ENCODE data around the gene CAGE1.
"Not testable (repeated sequence)": the region's sequence is repeated elsewhere in the genome, so short reads cannot be mapped to it uniquely, and the experiment has no call there.

Gene CAGE1

DNA sequence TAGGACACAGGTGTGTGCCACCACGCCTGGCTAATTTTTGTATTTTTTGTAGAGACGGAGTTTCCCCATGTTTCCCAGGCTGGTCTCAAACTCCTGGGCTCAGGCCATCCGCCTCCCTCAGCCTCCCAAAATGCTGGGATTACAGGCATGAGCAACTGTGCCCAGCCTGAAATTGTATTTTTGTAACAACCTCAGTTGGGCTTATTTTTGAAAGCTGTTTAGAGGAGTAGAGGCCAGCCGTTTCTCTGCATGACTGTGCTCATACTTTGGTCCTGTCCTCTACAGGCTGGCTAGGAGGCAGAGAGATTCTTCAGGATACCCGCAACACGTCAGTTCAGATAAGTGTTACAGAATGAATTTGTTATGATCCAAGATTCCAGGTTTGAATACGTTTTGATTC, 22.1 kb downstream of the CAGE1 start:
- no peaks in the 10 kb centered on the region for H3K27me3 ChIP-seq (replicated peaks; ENCODE audit: control insufficient read depth, insufficient read depth, low read length)
- H3K4me1 ChIP-seq (ENCODE audit: control insufficient read depth, insufficient read depth, low read length): no peaks in the 10 kb centered on the region
- H3K9me3 ChIP-seq (ENCODE audit: control insufficient read depth, low read length): no peaks in the 10 kb centered on the region
- no peak for DNase-seq (ENCODE audit: low read depth)
- no peak overlapping the region for H3K4me3 ChIP-seq (ENCODE audit: low read length)
- no peaks in the 10 kb centered on the region for H3K36me3 ChIP-seq (ENCODE audit: control insufficient read depth, insufficient read depth, low read length, severe bottlenecking)
- H3K9ac ChIP-seq (ENCODE audit: low read length): no peak overlapping the region

DNA sequence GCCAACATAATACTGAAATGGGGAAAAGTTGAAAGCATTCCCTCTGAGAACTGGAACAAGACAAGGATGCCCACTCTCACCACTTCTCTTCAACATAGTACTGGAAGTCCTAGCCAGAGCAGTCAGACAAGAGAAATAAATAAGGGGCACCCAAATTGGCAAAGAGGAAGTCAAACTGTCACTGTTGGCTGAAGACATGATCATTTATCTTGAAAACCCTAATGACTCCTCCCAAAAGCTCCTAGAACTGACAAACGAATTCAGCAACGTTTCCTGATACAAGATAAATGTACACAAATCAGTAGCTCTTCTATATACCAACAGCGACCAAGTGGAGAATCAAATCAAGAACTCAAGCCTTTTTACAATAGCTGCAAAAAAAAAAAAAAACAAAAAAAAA, 37.6 kb downstream of the CAGE1 start:
- H3K4me1 ChIP-seq (ENCODE audit: control insufficient read depth, insufficient read depth, low read length): peaks cover 17% of the 10 kb centered on the region
- H3K9ac ChIP-seq (ENCODE audit: low read length); H3K36me3 ChIP-seq (ENCODE audit: control insufficient read depth, insufficient read depth, low read length, severe bottlenecking); H3K4me3 ChIP-seq (ENCODE audit: low read length); H3K9me3 ChIP-seq (ENCODE audit: control insufficient read depth, low read length); DNase-seq (ENCODE audit: low read depth); H3K27me3 ChIP-seq (replicated peaks; ENCODE audit: control insufficient read depth, insufficient read depth, low read length): not testable (repeated sequence)

DNA sequence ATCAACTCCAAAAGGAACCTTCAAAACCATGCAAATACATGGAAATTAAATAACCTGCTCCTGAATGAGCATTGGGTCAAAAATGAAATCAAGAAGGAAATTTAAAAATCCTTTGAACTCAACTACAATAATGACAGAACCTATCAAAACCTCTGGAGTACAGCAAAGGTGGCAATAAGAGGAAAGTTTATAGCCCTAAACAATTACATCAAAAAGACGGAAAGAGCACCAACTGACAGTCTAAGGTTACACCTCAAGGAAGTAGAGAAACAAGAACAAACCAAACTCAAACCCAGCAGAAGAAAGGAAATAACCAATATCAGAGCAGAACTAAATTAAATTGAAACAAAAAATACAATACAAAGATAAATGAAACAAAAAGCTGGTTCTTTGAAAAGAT, 39.0 kb downstream of the CAGE1 start:
- DNase-seq (ENCODE audit: low read depth); H3K9ac ChIP-seq (ENCODE audit: low read length); H3K9me3 ChIP-seq (ENCODE audit: control insufficient read depth, low read length); H3K27me3 ChIP-seq (replicated peaks; ENCODE audit: control insufficient read depth, insufficient read depth, low read length); H3K36me3 ChIP-seq (ENCODE audit: control insufficient read depth, insufficient read depth, low read length, severe bottlenecking); H3K4me3 ChIP-seq (ENCODE audit: low read length): not testable (repeated sequence)
- H3K4me1 ChIP-seq (ENCODE audit: control insufficient read depth, insufficient read depth, low read length): peaks cover 12% of the 10 kb centered on the region

DNA sequence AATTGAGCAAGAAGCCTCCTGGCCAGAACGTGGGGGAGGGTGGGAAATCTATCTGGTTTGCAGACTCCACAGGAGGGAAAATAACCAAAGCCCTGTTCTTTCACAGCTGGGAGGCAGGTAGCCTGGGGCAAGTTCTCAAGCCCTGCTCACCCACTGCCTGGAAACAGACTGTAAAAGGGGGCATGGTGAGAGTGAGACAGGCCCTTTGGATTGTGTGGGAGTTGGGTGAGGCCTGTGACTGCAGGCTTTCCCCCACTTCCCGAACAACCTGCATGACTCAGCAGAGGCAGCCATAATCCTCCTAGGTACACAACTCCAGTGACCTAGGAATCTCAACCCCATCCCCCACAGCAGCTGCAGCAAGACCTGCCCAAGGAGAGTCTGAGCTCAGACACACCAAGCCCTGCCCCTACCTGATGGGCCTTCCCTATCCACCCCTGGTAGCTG, 42.0 kb downstream of the CAGE1 start:
- not testable (repeated sequence) for H3K27me3 ChIP-seq (replicated peaks; ENCODE audit: control insufficient read depth, insufficient read depth, low read length); H3K36me3 ChIP-seq (ENCODE audit: control insufficient read depth, insufficient read depth, low read length, severe bottlenecking); H3K9ac ChIP-seq (ENCODE audit: low read length); H3K4me3 ChIP-seq (ENCODE audit: low read length); H3K4me1 ChIP-seq (ENCODE audit: control insufficient read depth, insufficient read depth, low read length); H3K9me3 ChIP-seq (ENCODE audit: control insufficient read depth, low read length); DNase-seq (ENCODE audit: low read depth)

DNA sequence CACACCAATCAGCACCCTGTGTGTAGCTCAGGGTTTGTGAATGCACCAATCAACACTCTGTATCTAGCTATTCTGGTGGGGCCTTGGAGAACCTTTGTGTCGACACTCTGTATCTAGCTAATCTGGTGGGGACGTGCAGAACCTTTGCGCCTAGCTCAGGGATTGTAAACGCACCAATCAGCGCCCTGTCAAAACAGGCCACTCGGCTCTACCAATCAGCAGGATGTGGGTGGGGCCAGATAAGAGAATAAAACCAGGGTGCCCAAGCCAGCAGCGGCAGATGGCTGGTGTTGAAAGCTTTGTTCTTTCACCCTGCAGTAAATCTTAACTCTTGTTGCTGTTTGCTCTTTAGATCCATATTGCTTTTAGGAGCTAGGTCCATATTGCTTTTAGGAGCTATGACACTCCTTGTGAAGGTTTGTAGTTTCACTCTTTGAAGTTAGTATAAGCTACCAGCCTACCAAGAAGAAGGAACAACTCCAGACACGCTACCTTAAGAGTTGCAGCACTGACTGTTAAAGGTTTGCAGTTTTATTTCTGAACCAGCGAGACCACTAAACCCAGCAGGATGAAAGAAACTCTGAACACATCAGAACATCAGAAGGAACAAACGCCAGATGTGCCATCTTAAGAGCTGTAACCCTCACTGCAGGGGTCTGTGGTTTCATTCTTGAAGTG, 44.6 kb downstream of the CAGE1 start:
- not testable (repeated sequence) for H3K9me3 ChIP-seq (ENCODE audit: control insufficient read depth, low read length); H3K4me3 ChIP-seq (ENCODE audit: low read length); DNase-seq (ENCODE audit: low read depth); H3K9ac ChIP-seq (ENCODE audit: low read length); H3K4me1 ChIP-seq (ENCODE audit: control insufficient read depth, insufficient read depth, low read length); H3K36me3 ChIP-seq (ENCODE audit: control insufficient read depth, insufficient read depth, low read length, severe bottlenecking); H3K27me3 ChIP-seq (replicated peaks; ENCODE audit: control insufficient read depth, insufficient read depth, low read length)

DNA sequence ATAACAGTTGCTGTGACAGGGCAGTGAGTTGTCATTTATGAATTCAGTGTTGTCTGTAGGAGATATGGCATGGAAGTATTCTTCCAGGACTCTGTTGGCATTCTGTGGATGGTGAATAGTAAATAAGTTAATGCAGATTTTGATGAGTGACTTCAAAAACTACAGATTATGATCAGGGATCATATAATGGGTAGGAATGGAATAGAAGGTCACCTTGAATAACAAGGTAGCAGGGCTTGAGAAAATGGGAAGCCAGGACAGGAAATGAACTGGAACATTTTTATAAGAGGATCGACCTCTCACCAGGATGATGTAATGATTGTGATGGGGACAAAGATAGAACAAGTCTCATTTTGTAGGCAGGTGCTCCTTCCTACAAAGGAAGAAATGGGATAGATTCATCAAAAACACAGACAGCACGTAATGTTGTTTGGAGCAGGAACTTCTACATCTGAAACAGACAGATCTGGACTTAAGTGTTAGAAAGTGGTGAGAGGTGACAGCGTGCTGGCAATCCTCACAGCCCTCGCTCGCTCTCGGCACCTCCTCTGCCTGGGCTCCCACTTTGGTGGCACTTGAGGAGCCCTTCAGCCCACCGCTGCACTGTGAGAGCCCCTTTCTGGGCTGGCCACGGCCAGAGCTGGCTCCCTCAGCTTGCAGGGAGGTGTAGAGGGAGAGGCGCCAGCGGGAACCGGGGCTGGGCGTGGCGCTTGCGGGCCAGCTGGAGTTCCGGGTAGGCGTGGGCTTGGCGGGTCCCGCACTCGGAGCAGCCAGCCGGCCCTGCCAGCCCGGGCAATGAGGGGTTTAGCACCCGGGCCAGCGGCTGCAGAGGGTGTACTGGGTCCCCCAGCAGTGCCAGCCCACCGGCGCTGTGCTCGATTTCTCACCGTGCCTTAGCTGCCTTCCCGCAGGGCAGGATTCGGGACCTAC, 45.7 kb downstream of the CAGE1 start:
- H3K27me3 ChIP-seq (replicated peaks; ENCODE audit: control insufficient read depth, insufficient read depth, low read length): no peaks in the 10 kb centered on the region
- H3K4me1 ChIP-seq (ENCODE audit: control insufficient read depth, insufficient read depth, low read length): peaks cover 12% of the 10 kb centered on the region
- DNase-seq (ENCODE audit: low read depth): peak; percentile 8
- H3K4me3 ChIP-seq (ENCODE audit: low read length): no peak overlapping the region
- H3K9me3 ChIP-seq (ENCODE audit: control insufficient read depth, low read length): no peaks in the 10 kb centered on the region
- H3K9ac ChIP-seq (ENCODE audit: low read length): no peak overlapping the region
- H3K36me3 ChIP-seq (ENCODE audit: control insufficient read depth, insufficient read depth, low read length, severe bottlenecking): no peaks in the 10 kb centered on the region

DNA sequence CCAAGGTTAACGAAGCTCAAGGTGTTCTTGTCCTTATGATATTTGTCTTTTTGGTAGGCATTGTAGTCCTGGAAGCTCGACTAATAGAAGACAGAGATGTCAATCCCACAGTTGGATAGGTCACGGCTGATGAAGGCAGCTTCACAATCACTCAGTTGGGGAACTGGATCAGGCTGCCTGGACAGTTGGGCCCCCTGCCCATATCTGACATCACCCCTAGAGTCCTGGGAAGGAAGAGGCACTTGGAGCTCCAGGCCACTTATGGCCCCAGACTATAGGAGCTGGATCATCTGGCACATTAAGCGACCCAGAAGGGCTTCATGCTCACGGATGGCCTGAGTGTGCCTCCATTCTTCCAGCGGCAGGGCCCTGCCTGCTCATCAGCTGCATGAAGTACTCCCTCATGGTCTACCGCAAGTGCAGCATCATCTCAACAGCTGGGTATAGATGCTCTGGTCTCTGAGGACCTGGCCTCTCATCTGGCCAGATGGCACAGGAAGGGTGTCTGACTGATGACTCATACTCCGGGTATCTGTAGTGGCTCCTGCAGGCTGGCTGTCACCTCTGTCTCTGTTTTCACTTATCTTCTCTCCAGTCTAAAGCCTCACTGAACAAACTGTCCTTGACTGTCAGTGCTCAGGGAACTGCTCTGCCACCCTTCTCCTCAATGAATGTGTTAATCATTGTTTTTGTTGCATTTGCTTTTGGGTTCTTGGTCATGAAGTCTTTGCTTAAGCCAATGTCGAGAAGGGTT, 47.4 kb downstream of the CAGE1 start:
- H3K9ac ChIP-seq (ENCODE audit: low read length): no peak overlapping the region
- no peaks in the 10 kb centered on the region for H3K9me3 ChIP-seq (ENCODE audit: control insufficient read depth, low read length)
- no peak overlapping the region for H3K4me3 ChIP-seq (ENCODE audit: low read length)
- DNase-seq (ENCODE audit: low read depth): peak; percentile 15
- no peaks in the 10 kb centered on the region for H3K36me3 ChIP-seq (ENCODE audit: control insufficient read depth, insufficient read depth, low read length, severe bottlenecking)
- H3K27me3 ChIP-seq (replicated peaks; ENCODE audit: control insufficient read depth, insufficient read depth, low read length): no peaks in the 10 kb centered on the region
- peaks cover 26% of the 10 kb centered on the region for H3K4me1 ChIP-seq (ENCODE audit: control insufficient read depth, insufficient read depth, low read length)

DNA sequence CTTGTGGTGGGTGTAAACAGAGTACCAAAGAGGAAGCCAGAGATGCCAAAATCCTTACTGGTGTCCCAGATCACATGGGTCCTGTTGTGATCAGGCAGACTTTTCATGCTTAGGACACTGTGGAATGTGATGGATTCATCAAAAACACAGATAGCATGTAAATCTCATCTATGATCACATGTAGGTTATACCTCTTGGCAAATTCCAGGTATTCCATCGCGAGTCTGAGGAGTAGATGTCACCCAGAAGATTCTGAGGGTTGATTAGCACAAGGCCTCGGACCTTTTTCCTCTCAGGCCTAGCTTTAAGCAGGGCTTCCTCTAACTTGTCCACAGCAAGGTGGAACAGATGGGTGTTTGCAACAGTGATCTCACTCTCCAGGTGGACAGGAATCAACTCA, 48.3 kb downstream of the CAGE1 start:
- Histone ChIP-seq H3K4me3 (ENCODE audit: low read length) (no peak overlapping the region), H3K9ac (ENCODE audit: low read length) (no peak overlapping the region), H3K36me3 (ENCODE audit: control insufficient read depth, insufficient read depth, low read length, severe bottlenecking) (no peaks in the 10 kb centered on the region), H3K9me3 (ENCODE audit: control insufficient read depth, low read length) (no peaks in the 10 kb centered on the region), H3K4me1 (ENCODE audit: control insufficient read depth, insufficient read depth, low read length) (peaks cover 22% of the 10 kb centered on the region), H3K27me3 (replicated peaks; ENCODE audit: control insufficient read depth, insufficient read depth, low read length) (no peaks in the 10 kb centered on the region)
- no peak for DNase-seq (ENCODE audit: low read depth)

DNA sequence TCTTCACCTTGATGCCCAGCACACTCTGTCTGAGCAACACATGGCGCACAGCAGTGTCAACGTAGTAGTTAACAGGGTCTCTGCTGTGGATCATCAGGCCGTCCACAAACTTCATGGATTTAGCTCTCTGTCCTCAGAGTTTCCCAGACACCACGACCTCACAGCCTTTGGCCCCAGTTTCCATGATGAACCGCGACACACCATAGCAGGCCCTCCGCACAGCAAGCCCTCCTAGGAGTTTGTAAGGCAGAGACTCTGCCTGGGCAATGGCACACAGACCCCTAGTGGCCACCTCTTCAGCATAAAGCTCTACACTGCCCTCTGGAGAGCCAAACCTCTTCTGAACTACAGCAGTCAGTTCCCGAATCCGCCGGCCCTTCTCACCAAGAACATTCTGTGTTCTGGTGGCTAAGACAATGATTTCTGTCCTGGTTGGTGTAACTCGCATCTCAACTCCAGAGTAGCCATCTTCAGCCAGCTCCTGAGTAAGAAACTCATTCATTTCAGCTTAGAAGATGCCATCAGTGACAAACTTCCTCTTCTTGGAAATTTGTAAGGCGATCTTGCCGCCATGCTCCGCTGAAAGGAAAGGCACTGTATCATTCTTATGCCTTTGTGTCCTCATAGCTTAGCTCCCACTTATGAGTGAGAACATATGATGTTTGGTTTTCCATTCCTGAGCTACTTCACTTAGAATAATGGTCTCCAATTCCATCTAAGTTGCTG, 50.4 kb downstream of the CAGE1 start:
- H3K4me1 ChIP-seq (ENCODE audit: control insufficient read depth, insufficient read depth, low read length): peaks cover 22% of the 10 kb centered on the region
- H3K27me3 ChIP-seq (replicated peaks; ENCODE audit: control insufficient read depth, insufficient read depth, low read length); H3K9ac ChIP-seq (ENCODE audit: low read length); H3K36me3 ChIP-seq (ENCODE audit: control insufficient read depth, insufficient read depth, low read length, severe bottlenecking); H3K4me3 ChIP-seq (ENCODE audit: low read length); H3K9me3 ChIP-seq (ENCODE audit: control insufficient read depth, low read length); DNase-seq (ENCODE audit: low read depth): not testable (repeated sequence)

DNA sequence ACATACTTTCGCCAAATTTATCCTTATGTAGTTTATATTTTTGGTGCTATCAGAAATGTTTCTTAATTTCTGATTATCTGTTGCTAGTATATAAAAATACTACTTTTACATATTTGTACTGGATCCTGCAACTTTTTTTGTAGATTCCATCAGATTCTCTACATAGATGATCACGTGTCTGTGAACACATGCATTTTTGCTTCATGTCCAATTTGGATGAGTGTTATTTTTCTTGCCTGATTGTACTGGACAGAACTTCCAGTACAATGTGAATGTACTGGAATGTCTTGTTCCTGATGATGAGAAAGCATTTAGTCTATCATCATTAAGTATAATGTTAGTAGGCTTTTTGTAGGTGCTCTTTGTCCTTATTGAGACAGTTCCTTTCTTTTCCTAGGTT, 51.5 kb downstream of the CAGE1 start:
- Histone ChIP-seq H3K27me3 (replicated peaks; ENCODE audit: control insufficient read depth, insufficient read depth, low read length) (no peaks in the 10 kb centered on the region), H3K4me1 (ENCODE audit: control insufficient read depth, insufficient read depth, low read length) (peaks cover 22% of the 10 kb centered on the region), H3K4me3 (ENCODE audit: low read length) (no peak overlapping the region), H3K9ac (ENCODE audit: low read length) (peak overlapping the region; percentile 55), H3K36me3 (ENCODE audit: control insufficient read depth, insufficient read depth, low read length, severe bottlenecking) (no peaks in the 10 kb centered on the region), H3K9me3 (ENCODE audit: control insufficient read depth, low read length) (no peaks in the 10 kb centered on the region)
- peak; percentile 23 for DNase-seq (ENCODE audit: low read depth)

DNA sequence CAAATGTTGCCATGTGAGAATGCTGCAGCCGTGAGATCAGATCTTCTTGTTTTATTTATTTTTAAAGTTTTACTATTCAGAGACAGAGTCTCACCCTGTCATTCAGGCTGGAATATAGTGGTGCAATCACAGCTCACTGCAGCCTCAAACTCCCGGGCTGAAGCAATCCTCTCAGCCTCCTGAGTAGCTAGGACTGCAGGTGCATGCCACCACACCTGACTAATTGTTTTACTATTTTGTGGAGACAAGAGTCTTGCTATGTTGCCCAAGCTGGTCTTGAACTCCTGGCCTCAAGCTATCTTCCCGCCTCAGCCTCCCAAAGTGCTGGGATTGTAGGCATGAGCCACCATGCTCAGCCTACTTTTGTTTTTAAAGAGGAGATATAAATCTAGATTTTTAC, 54.0 kb downstream of the CAGE1 start:
- no peaks in the 10 kb centered on the region for H3K9me3 ChIP-seq (ENCODE audit: control insufficient read depth, low read length)
- H3K27me3 ChIP-seq (replicated peaks; ENCODE audit: control insufficient read depth, insufficient read depth, low read length): no peaks in the 10 kb centered on the region
- peaks cover 35% of the 10 kb centered on the region for H3K4me1 ChIP-seq (ENCODE audit: control insufficient read depth, insufficient read depth, low read length)
- H3K36me3 ChIP-seq (ENCODE audit: control insufficient read depth, insufficient read depth, low read length, severe bottlenecking): no peaks in the 10 kb centered on the region
- H3K4me3 ChIP-seq (ENCODE audit: low read length): no peak overlapping the region
- H3K9ac ChIP-seq (ENCODE audit: low read length): no peak overlapping the region
- no peak for DNase-seq (ENCODE audit: low read depth)

All from adipocyte (in vitro differentiated cells).